DND-41 (cell line): ENCODE measurements around the gene COLGALT1.

Experiments
- ATAC-seq: fragments of 200-7000 bp; cut with Tn5 transposase; 3 replicates; pipeline ENCODE4 v1.9.1; 2021; ENCODE audit warnings: low read depth; ENCODE audit not compliant: insufficient read depth
- DNase-seq: peaks from one replicate; pipeline ENCODE4 v3.0.0-alpha.2; 2020
- H2AFZ ChIP-seq: 2 replicates; pipeline ENCODE4 v1.6.0; 2012; ENCODE audit warnings: low read depth, low read length
- H3K27ac ChIP-seq: 2 replicates; pipeline ENCODE4 v1.5.1; 2012; ENCODE audit warnings: low read length, inconsistent platforms
- H3K27me3 ChIP-seq: fragments of 200-600 bp; sonication (generic); 2 replicates; pipeline ENCODE4 v1.6.0; 2012; ENCODE audit warnings: low read length, mild to moderate bottlenecking, inconsistent platforms; ENCODE audit not compliant: insufficient read depth, poor library complexity
- H3K36me3 ChIP-seq: 2 replicates; pipeline ENCODE4 v1.5.1; 2012; ENCODE audit warnings: low read length, inconsistent platforms; ENCODE audit not compliant: insufficient read depth
- H3K4me1 ChIP-seq: 2 replicates; pipeline ENCODE4 v1.5.1; 2012; ENCODE audit warnings: mild to moderate bottlenecking, low read length; ENCODE audit not compliant: insufficient read depth
- H3K4me2 ChIP-seq: 2 replicates; pipeline ENCODE4 v1.6.0; 2012; ENCODE audit warnings: mild to moderate bottlenecking, moderate library complexity, low read length, inconsistent platforms; ENCODE audit not compliant: insufficient read depth
- H3K4me3 ChIP-seq, 2 experiments: fragments of 200-600 bp in 1 of 2; shearing (Covaris generic) in 1 of 2; 2 replicates each; pipeline ENCODE4 v1.5.1; 2012 to 2016; ENCODE audit warnings: inconsistent platforms in 2 of 2, low read length in 2 of 2, mild to moderate bottlenecking in 2 of 2, low read depth in 1 of 2, moderate library complexity in 1 of 2
- H3K79me2 ChIP-seq: 2 replicates; pipeline ENCODE4 v1.6.0; 2012; ENCODE audit warnings: low read length, inconsistent platforms; ENCODE audit not compliant: insufficient read depth
- H3K9ac ChIP-seq: 2 replicates; pipeline ENCODE4 v1.6.0; 2012; ENCODE audit warnings: low read depth, mild to moderate bottlenecking, inconsistent platforms, low read length, moderate library complexity
- H3K9me3 ChIP-seq: 2 replicates; pipeline ENCODE4 v1.5.1; 2012; ENCODE audit warnings: low read length, moderate library complexity, mild to moderate bottlenecking, inconsistent platforms; ENCODE audit not compliant: insufficient read depth, severe bottlenecking
- H4K20me1 ChIP-seq: 2 replicates; pipeline ENCODE4 v1.6.0; 2012; ENCODE audit warnings: low read length; ENCODE audit not compliant: insufficient read depth
- CTCF ChIP-seq: IDR thresholded peaks from 2 replicates; pipeline ENCODE4 v1.5.1; 2012; ENCODE audit warnings: borderline replicate concordance, low read length, moderate library complexity, mild to moderate bottlenecking; ENCODE audit not compliant: poor library complexity, severe bottlenecking; ENCODE audit errors: extremely low read depth
- EZH2 ChIP-seq: IDR thresholded peaks from 3 replicates; pipeline ENCODE4 v1.6.1; 2012; ENCODE audit warnings: borderline replicate concordance, low read depth, mild to moderate bottlenecking, moderate library complexity, low read length, inconsistent platforms; ENCODE audit not compliant: severe bottlenecking

The COLGALT1 gene

GRCh38 chr19:17625043-17625442 is 69.6 kb downstream of the COLGALT1 start:
- no peak for ATAC-seq
- no peak overlapping the region for H3K4me2 ChIP-seq
- H3K27ac ChIP-seq, result no peak overlapping the region
- no peaks in the 10 kb centered on the region for H3K36me3 ChIP-seq
- H3K79me2 ChIP-seq, result no peaks in the 10 kb centered on the region
- no peaks in the 10 kb centered on the region for H4K20me1 ChIP-seq
- H3K9me3 ChIP-seq, result peaks cover 4% of the 10 kb centered on the region
- H3K9ac ChIP-seq, result no peak overlapping the region
- no peak for DNase-seq
- no peaks in the 10 kb centered on the region for H3K4me1 ChIP-seq
- H3K4me3 ChIP-seq, result no peak overlapping the region
- H2AFZ ChIP-seq, result no peak overlapping the region
- TF ChIP-seq EZH2 (no peak), CTCF (no peak)
- H3K27me3 ChIP-seq, result no peaks in the 10 kb centered on the region

DNA sequence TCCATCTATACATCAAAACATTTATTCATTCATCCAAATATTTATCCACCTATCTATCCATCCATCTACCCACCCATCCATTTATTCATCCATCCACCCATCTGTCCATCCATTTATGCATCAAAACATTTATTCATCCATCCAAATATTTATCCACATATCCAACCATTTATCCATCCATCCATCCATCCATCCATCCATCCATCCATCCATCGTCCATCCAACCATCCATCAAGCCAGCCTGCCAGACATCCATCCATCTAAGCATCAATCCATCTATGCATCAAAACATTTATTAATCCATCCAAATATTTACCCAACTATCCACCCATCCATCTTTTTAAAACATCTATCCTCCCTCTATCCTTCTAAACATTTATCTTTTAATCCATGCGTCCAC is 70.5 kb downstream of the COLGALT1 start:
- Histone ChIP-seq H2AFZ (no peak overlapping the region), H3K9ac (no peak overlapping the region), H3K36me3 (no peaks in the 10 kb centered on the region), H3K27ac (no peak overlapping the region), H3K4me3 (no peak overlapping the region), H3K9me3 (peaks cover 4% of the 10 kb centered on the region), H3K79me2 (no peaks in the 10 kb centered on the region), H3K4me1 (no peaks in the 10 kb centered on the region), H4K20me1 (no peaks in the 10 kb centered on the region), H3K4me2 (no peak overlapping the region), H3K27me3 (no peaks in the 10 kb centered on the region)
- TF ChIP-seq CTCF (no peak), EZH2 (no peak)
- DNase-seq (no peak), ATAC-seq (no peak)

- no peak overlapping the region for H3K4me3 ChIP-seq
- peaks cover 4% of the 10 kb centered on the region for H3K9me3 ChIP-seq
- ATAC-seq (no peak), DNase-seq (no peak)
- H3K27ac ChIP-seq, result no peak overlapping the region
- TF ChIP-seq EZH2 (no peak), CTCF (no peak)
- no peak overlapping the region for H2AFZ ChIP-seq
- no peak overlapping the region for H3K4me2 ChIP-seq
- H4K20me1 ChIP-seq, result no peaks in the 10 kb centered on the region
- H3K4me1 ChIP-seq, result no peaks in the 10 kb centered on the region
- no peaks in the 10 kb centered on the region for H3K36me3 ChIP-seq
- no peaks in the 10 kb centered on the region for H3K27me3 ChIP-seq
- no peaks in the 10 kb centered on the region for H3K79me2 ChIP-seq
- no peak overlapping the region for H3K9ac ChIP-seq
Observed at GRCh38 chr19:17626456-17627015, 71.1 kb downstream of the COLGALT1 start.

DNA sequence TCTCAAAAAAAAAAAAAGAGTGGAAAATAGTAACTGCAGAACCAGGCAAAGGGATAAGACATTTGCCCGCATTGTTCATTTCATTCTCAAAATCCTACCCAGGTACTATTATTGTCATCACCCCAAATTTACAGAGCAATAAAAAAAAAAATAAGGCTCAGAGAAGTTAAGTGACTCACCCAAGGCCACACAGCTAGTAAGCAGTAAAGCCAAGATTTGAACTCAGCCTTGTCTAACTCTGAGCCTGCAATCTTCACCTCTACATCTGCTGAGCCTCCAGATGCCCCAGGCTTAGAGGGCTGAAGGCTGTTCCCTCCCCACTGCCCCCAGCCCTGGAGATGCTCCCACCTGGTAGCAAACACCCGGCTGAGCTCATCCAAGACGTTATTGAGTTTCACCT is 71.7 kb downstream of the COLGALT1 start:
- H3K4me1 ChIP-seq, result no peaks in the 10 kb centered on the region
- no peaks in the 10 kb centered on the region for H3K36me3 ChIP-seq

More for the DNA sequence above, 71.7 kb downstream of the COLGALT1 start:
- no peaks in the 10 kb centered on the region for H4K20me1 ChIP-seq
- no peaks in the 10 kb centered on the region for H3K79me2 ChIP-seq
- H3K27ac ChIP-seq, result no peak overlapping the region
- no peaks in the 10 kb centered on the region for H3K27me3 ChIP-seq
- H3K9ac ChIP-seq, result no peak overlapping the region
- no peak overlapping the region for H2AFZ ChIP-seq
- DNase-seq (no peak), ATAC-seq (no peak)
- H3K4me3 ChIP-seq, result no peak overlapping the region
- H3K9me3 ChIP-seq, result no peaks in the 10 kb centered on the region
- H3K4me2 ChIP-seq, result no peak overlapping the region
- TF ChIP-seq EZH2, result no peak
- no peak for TF ChIP-seq CTCF
